Measurements from ENCODE around the gene ANXA1.

- TF ChIP-seq TP53 (CRISPR knock-in tag; IDR thresholded peaks at IDR 0.05), result no peak
- no peak for TF ChIP-seq CTCF (IDR thresholded peaks at IDR 0.05)
- no peak for TF ChIP-seq MAX (CRISPR knock-in tag; IDR thresholded peaks at IDR 0.05)
- no peak for TF ChIP-seq NFE2L1 (CRISPR knock-in tag; IDR thresholded peaks at IDR 0.05)
- no peak for TF ChIP-seq TEAD4 (CRISPR knock-in tag; IDR thresholded peaks at IDR 0.05)
- no peak for TF ChIP-seq CREM (CRISPR knock-in tag; IDR thresholded peaks at IDR 0.05)
- TF ChIP-seq SP1 (CRISPR knock-in tag; conservative IDR thresholded peaks at IDR 0.05), result no peak
- no peak for TF ChIP-seq SMAD3 (CRISPR knock-in tag; IDR thresholded peaks at IDR 0.05; ENCODE audit: borderline replicate concordance)
- no peak for TF ChIP-seq AR (CRISPR knock-in tag; IDR thresholded peaks at IDR 0.05)
- TF ChIP-seq E2F1 (CRISPR knock-in tag; IDR thresholded peaks at IDR 0.05), result no peak
- TF ChIP-seq USF2 (CRISPR knock-in tag; IDR thresholded peaks at IDR 0.05), result no peak
These were observed 19.5 kb upstream of the ANXA1 start for GRCh38 chr9:73132034-73132776.
